ENCODE data around the gene PRKG1. TPM values are rescaled to one million over a fixed set of nuclear protein-coding genes. Genes with fewer than 3 reads are reported as not detected.

PRKG1 gene
- total and polyA plus RNA-seq, 2 experiments from 2014 or later: 18.2 to 21.1 TPM

- Mint-ChIP-seq H3K27me3 (ENCODE audit: insufficient read depth, low read depth, poor library complexity) (peaks cover 2% of the 10 kb centered on the region), H3K36me3 (ENCODE audit: low read depth) (peaks cover 3% of the 10 kb centered on the region; the same call in 1 of the 3 replicates), H3K4me3 (no peak overlapping the region), H3K27ac (peak overlapping the region; percentile 90), H3K4me1 (peaks cover 63% of the 10 kb centered on the region), H3K9me3 (no peaks in the 10 kb centered on the region)
- ATAC-seq (peak; percentile 50), DNase-seq (ENCODE audit: low spot score) (peak; percentile 26)
- Histone ChIP-seq H3K79me2 (replicated peaks; ENCODE audit: insufficient read depth) (no peaks in the 10 kb centered on the region), H3K36me3 (ENCODE audit: insufficient read depth) (no peaks in the 10 kb centered on the region), H3K27me3 (ENCODE audit: insufficient read depth) (no peaks in the 10 kb centered on the region), H3F3A (replicated peaks; ENCODE audit: low read depth) (no peaks in the 10 kb centered on the region), H3K4me1 (ENCODE audit: insufficient read depth) (peaks cover 55% of the 10 kb centered on the region), H3K27ac (ENCODE audit: low read depth) (0 out of 2 replicates have a peak overlapping the region, but pooled peaks have one; percentile 79), H3K9me2 (ENCODE audit: insufficient read depth) (no peaks in the 10 kb centered on the region), H3K4me3 (no peak overlapping the region), H3K4me2 (0 out of 2 replicates have a peak overlapping the region, but pooled peaks have one; percentile 7), H2AFZ (no peak overlapping the region), H4K20me1 (replicated peaks; ENCODE audit: insufficient read depth) (no peaks in the 10 kb centered on the region)
- TF ChIP-seq NANOG (IDR thresholded peaks at IDR 0.05; ENCODE audit: borderline replicate concordance) (no peak), STAT1 (IDR thresholded peaks at IDR 0.05; ENCODE audit: unreplicated experiment) (no peak), ZNF331 (CRISPR knock-in tag; IDR thresholded peaks at IDR 0.05; ENCODE audit: low read depth) (no peak), CREB1 (CRISPR knock-in tag; IDR thresholded peaks at IDR 0.05; ENCODE audit: low read depth) (no peak), POLR2AphosphoS5 (IDR thresholded peaks at IDR 0.05; ENCODE audit: low read depth) (no peak), CTCF (conservative IDR thresholded peaks at IDR 0.05; ENCODE audit: low read depth in 2 of 2) (no peak), EZH2phosphoT487 (IDR thresholded peaks at IDR 0.05; ENCODE audit: unreplicated experiment) (no peak), JUNB (IDR thresholded peaks at IDR 0.05; ENCODE audit: unreplicated experiment) (no peak), EZH2 (IDR thresholded peaks at IDR 0.05; ENCODE audit: low read depth, unreplicated experiment) (no peak), ETS1 (IDR thresholded peaks at IDR 0.05) (no peak), ZNF462 (CRISPR knock-in tag; IDR thresholded peaks at IDR 0.05) (no peak), ZNF114 (CRISPR knock-in tag; IDR thresholded peaks at IDR 0.05) (no peak), REST (IDR thresholded peaks at IDR 0.05; ENCODE audit: unreplicated experiment) (no peak)
Measured at GRCh38 chr10:52212062-52212461, 1137.8 kb downstream of the PRKG1 start.

Data from GM23338 (cell line).